Retina (tissue), 1 donor: Measurements from ENCODE around the gene ING1.
"Not testable (repeated sequence)": the region's sequence is repeated elsewhere in the genome, so short reads cannot be mapped to it uniquely, and the experiment has no call there.

Source experiments
- DNase-seq: peaks from one replicate; pipeline ENCODE4 v3.0.0-alpha.2; 2016

ING1 gene, protein sequence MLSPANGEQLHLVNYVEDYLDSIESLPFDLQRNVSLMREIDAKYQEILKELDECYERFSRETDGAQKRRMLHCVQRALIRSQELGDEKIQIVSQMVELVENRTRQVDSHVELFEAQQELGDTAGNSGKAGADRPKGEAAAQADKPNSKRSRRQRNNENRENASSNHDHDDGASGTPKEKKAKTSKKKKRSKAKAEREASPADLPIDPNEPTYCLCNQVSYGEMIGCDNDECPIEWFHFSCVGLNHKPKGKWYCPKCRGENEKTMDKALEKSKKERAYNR

DNA sequence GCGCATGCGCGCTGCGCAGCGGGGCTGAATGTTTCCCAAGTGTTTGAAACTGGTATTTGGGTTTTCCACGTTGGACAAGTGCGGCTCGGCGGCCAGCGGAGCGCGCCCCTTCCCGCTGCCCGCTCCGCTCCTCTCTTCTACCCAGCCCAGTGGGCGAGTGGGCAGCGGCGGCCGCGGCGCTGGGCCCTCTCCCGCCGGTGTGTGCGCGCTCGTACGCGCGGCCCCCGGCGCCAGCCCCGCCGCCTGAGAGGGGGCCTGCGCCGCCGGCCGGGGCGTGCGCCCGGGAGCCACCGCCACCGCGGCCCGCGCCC lies at the start of gene ING1:
ING1 (plus strand) TSS at position 59 of the 311 bp plus-strand sequence. CDS start 450 bp downstream, outside the sequence.
- no peak for DNase-seq

GRCh38 chr13:110664041-110664440 lies 49.5 kb upstream of the ING1 start:
- DNase-seq = no peak

GRCh38 chr13:110664673-110665072 lies 48.8 kb upstream of the ING1 start:
- DNase-seq = no peak

DNA sequence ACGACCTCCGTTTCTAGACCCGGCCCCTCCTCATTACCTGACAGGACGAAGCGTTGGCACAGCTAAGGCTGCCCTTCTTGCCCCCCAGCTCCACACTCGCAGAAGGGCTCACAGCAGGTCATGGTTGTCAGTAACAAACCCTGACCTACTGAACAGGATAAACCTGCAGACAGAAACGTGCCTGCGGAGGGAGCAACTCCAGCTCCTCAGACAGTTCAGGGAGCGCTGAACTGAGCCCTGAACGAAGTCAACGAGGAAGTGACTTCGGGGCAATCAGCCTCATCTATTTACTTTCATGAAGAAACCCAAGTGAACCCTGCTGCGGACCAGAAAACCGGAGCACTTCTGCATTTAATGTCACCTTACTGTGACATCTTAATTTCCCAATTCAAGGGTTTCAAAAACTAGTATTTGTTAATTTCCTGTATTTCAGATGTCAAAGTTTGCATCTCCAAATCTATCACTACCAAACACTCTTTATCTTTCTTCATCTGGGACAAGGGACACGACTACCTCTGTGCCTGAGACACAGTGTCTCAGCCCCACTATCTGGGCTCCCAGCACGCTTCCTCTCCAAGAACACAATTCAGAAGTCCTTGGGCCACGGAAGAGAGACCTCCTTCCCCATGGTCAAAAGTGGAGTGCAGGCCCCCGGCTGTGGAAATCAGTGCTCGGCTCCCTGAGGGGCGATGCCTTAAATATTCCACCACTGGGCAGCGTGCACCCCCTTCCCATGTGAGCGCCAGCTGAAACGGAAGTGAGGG lies 47.8 kb upstream of the ING1 start:
- DNase-seq = no peak

DNA sequence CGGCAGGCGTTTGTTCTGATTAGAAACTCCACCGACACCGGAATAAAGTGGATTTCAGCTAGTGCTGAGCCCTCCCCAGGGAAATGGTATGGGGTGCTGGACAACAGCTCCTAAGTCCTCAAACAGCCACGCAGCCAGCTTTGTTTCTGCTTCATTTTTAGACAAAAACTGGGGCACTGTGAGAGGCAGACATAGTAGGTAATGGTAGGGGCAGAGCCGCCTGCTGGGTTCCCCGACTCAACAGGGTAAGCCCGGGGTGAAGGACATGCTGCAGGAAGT lies 47.3 kb upstream of the ING1 start:
- no peak for DNase-seq

GRCh38 chr13:110669036-110669435 lies 44.5 kb upstream of the ING1 start:
- no peak for DNase-seq

DNA sequence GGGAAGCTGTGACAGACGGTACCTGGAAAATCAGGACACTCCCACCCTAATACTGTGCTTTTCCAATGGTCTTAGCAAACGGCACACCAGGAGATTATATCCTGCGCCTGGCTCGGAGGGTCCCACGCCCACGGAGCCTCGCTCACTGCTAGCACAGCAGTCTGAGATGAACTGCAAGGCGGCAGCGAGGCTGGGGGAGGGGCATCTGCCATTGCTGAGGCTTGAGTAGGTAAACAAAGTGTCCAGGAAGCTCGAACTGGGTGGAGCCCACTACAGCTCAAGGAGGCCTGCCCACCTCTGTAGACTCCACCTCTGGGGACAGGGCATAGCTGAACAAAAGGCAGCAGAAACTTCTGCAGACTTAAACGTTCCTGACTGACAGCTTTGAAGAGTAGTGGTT lies 43.7 kb upstream of the ING1 start:
- not testable (repeated sequence) for DNase-seq

GRCh38 chr13:110676595-110677587 lies 36.6 kb upstream of the ING1 start:
- DNase-seq = no peak

DNA sequence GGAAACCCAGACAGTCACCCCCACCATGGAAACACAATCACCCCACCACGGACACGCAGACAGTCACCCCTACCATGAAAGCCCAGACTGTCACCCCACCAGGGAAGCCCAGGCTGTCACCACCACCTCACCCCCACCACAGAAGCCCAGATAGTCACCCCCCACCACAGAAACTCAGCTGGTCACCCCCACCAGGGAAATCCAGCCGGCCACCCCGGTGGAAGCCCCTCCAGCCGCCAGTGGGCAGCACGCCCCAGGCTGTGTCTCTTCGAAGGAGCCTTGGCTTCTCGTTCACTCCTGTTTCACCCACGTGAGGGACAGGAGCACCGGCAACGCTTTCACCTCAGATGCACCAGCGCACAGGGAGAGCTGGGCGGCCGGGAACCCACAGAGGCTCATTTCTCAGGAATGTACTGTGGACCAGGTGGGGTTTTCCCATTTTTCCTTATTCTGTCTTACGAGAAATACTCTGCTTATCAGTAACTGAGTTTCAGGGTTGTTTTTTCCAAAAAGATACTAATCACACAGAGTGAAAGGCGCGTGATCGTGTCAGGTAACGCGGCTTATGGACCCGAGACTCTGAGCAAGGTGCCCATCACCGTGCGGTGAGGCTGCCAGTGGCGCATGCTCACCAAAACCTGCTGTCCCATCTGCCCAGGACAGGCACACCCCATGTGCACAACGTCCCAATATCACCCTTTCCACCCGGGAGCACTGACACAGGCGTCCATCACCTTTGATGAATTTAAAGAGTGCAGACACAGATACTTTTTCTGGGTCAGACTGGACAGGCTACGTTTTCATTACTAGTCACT lies 35.6 kb upstream of the ING1 start:
- no peak for DNase-seq

- DNase-seq = no peak
These were observed 32.6 kb upstream of the ING1 start for GRCh38 chr13:110680852-110681251.

DNA sequence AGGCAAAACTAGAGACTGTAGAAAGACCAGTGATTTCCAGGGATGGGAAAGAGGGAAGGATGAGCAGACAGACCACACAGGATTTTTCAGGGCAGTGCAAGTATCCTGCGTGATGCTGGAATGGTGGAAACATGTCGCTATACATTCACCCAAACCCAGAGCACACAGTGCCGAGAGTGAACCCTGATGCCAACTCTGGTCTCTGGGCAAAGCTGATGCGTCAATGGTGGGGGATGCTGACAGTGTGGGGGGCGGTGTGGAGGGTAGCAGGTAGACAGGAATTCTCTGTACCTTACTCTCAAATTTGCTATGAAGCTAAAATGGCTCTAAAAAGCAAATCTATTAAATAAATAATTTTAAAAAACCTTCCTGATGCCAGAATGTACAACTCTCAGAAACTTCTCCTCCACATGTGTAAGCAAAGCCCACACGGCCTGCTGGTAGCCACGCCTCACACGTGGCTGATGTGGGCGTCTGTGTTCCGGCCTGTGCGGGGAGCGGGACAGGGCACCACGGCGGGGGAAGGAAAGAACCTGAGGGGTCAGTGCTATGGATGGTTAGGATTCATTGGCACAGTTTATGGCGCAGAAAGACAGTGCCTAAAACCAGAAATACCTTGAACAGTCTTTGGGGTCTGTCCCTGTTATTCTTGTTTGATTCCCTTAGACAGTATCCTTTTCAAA lies 31.5 kb upstream of the ING1 start:
- no peak for DNase-seq

- DNase-seq = no peak
These were observed 30.8 kb upstream of the ING1 start for GRCh38 chr13:110682746-110683145.

DNA sequence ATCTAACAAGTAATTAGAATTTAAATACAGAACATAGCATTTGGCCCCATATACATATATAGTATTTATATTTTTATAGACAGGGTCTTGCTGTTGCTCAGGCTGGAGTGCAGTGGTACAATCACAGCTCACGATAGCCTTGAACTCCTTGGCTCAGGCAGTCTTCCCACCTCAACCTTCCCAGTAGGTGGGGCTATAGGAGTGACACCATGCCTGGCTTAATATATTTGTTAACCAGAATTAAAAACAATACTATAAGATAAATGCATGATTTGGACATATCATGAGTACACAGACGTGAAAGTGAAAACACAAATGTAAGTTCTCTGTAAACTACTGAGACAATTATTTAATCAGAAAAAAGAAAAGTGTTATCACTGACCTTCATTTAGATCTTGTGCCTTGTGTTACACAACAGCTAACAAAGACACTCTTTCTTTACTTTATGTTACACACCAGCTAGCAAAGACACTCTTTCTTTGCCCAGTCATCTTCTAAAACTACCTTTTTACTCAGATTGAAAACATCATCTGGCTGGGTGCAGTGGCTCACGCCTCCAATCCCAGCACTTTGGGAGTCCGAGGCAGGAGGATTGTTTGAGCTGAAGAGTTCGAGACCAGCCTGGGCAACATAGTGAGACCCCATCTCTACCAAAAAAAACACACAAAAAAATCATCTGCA lies 30.2 kb upstream of the ING1 start:
- DNase-seq = no peak

GRCh38 chr13:110683921-110684320 lies 29.6 kb upstream of the ING1 start:
- DNase-seq = no peak

DNA sequence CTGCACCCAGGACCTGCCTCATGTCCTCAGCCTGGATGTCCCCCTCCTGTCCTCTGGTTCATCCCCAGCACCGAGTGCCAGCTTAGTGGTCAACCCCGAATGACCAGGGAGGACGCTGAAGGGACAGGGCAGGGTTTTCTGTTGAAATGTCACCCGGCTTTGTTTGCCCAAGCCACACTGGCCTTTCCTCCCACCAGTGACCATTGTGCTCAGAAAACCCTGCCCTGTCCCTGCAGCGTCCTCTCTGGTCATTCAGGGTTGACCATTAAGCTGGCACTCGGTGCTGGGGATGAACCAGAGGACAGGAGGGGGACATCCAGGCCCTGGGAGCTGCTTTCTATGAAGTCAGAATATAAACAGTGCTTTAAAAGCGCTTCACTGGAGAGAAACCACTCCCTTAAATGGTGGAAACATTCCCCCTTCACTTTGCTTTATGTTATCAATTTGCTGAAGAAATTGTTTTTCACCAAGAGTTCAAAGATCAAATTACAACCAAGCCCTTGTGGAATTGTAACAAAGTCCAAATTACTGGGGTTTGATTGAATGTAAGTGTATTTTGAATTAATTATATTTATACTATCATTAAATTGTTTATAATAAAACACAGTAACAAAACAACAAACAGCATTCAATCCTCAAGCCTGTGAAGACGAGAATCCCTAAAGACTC lies 29.0 kb upstream of the ING1 start:
- no peak for DNase-seq

DNA sequence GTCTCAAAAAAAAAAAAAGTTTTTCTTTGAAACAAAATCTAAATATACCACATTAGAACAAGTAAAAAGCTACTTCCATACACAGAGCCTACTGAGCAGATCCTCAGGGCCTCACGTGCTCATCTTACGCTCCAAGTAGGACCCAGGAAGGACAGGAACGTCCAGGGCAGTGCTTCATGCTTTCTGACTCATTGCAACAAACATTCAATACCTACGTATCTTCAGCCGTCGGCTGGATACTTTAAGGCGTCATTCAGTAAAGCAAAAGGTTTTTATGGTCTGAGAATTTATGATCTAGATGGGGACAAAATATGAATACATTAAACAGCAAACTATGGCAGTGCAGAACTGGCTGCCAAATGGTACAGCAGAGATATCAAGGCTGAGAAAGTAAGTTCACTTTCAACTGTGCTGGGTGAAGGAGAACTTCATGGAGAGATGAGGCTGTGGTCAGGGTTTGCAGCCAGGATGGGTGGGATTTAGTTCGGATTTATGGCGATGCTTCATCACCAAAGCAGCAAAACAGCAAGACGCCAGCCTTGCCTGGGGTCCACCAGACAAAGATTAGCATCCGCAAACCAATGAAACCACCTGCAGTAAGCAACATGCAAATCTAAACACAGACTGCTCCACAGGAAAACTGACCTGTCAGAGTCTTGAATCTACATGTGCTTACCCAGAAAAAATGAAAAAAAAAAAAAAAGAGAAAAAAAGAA lies 28.0 kb upstream of the ING1 start:
- DNase-seq = no peak

DNA sequence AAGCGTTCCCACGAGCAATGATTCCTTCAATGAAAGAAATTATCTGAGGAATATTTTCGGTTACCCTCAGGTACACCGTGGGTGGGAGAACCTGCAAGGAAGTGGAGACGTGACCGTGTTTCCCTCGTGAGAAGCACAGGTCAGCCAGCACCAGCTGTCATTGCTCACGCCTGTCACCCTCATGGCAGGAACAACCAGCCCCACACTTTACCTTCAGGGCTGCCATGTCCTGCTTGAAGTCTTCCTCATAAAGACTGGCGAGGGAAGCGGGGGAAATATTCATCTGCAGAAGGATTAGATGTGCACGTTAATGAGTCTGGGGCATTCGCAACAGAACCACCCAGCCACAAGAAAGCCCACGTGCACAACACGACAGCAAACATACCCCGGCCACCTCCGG lies 25.8 kb upstream of the ING1 start:
- no peak for DNase-seq

- DNase-seq = no peak
These were observed 24.5 kb upstream of the ING1 start for GRCh38 chr13:110689041-110689440.

- no peak for DNase-seq
These were observed 23.8 kb upstream of the ING1 start for GRCh38 chr13:110689711-110690110.

- no peak for DNase-seq
These were observed 23.0 kb upstream of the ING1 start for GRCh38 chr13:110690516-110690915.
